SU-DHL-6 (cell line): ENCODE data around the gene ERVFRD-1.

ENCODE experiments used
- EZH2phosphoT487 ChIP-seq: fragments of 200-600 bp; sonication (generic), shearing (Covaris generic); conservative IDR thresholded peaks from 2 replicates; pipeline ENCODE4 v1.6.1; 2018; ENCODE audit warnings: mild to moderate bottlenecking, antibody characterized with exemption, low read length, moderate library complexity, mixed read lengths
- TF ChIP-seq, protein P1 (sequence below): fragments of 200-600 bp; sonication (generic); IDR thresholded peaks from one replicate; pipeline ENCODE4 v1.5.1; 2017; ENCODE audit warnings: antibody characterized with exemption, mild to moderate bottlenecking, low read length, moderate library complexity; ENCODE audit not compliant: insufficient read depth, poor library complexity, severe bottlenecking

DNA sequence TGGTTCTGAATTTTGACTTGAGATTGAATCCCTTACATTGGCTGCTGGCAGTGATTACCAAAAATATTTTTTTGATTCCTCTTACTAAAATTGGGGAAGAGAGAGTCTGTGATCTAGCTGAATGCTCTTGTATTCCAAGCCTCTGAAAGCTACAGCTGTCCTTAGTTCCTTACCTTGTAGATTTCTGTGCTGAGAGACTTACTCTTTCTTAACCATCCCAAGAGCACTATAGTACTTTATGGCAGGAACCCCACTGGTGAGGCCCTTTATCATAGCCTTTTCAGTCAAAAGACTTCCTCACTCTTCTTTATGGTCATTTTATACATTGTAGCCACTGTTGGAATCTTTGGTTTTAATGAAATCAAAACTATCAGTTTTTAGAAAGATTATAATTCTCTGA is 19.1 kb upstream of the ERVFRD-1 start:
- TF ChIP-seq, protein P1, sequence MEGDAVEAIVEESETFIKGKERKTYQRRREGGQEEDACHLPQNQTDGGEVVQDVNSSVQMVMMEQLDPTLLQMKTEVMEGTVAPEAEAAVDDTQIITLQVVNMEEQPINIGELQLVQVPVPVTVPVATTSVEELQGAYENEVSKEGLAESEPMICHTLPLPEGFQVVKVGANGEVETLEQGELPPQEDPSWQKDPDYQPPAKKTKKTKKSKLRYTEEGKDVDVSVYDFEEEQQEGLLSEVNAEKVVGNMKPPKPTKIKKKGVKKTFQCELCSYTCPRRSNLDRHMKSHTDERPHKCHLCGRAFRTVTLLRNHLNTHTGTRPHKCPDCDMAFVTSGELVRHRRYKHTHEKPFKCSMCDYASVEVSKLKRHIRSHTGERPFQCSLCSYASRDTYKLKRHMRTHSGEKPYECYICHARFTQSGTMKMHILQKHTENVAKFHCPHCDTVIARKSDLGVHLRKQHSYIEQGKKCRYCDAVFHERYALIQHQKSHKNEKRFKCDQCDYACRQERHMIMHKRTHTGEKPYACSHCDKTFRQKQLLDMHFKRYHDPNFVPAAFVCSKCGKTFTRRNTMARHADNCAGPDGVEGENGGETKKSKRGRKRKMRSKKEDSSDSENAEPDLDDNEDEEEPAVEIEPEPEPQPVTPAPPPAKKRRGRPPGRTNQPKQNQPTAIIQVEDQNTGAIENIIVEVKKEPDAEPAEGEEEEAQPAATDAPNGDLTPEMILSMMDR = no peak
- TF ChIP-seq EZH2phosphoT487 = no peak
